ENCODE results near the gene RPS24. TPM values are rescaled to one million over a fixed set of nuclear protein-coding genes. Genes with fewer than 3 reads are reported as not detected.

RPS24 gene
- total and polyA plus RNA-seq, 2 of the 8 experiments (the other 6 are each of a cell fraction or from before 2014, with no cell fraction given): 2,128 to 3,943 TPM

GRCh38 chr10:78009662-78010061 lies 24.0 kb upstream of the RPS24 start (continued):
- no peak for TF ChIP-seq CHD7 (IDR thresholded peaks at IDR 0.05; ENCODE audit: insufficient replicate concordance, low read length)
- TF ChIP-seq RBBP5 (IDR thresholded peaks at IDR 0.05; ENCODE audit: borderline replicate concordance, low read depth, low read length): no peak
- no peak for TF ChIP-seq E2F6 (IDR thresholded peaks at IDR 0.05)
- TF ChIP-seq TAF1 (IDR thresholded peaks at IDR 0.05; ENCODE audit: low read depth, low read length): no peak
- TF ChIP-seq PHF8 (conservative IDR thresholded peaks at IDR 0.05; ENCODE audit: low read depth, low read length): no peak
- no peak for TF ChIP-seq BACH1 (IDR thresholded peaks at IDR 0.05; ENCODE audit: low read length)
